Heart left ventricle (tissue), 16 donors: ENCODE data around the gene PDXK. TPM values are rescaled to one million over a fixed set of nuclear protein-coding genes. Genes with fewer than 3 reads are reported as not detected.
A peak's percentile ranks its signal among the peaks of the same experiment; 100 is the strongest.

ENCODE experiments used
- ATAC-seq, 4 donors: fragments of 200-7000 bp; cut with Tn5 transposase; one replicate each; pipeline ENCODE4 v1.9.1; 2020 to 2022; ENCODE audit warnings: moderate library complexity in 4 of 4, mild to moderate bottlenecking in 3 of 4, moderate number of reproducible peaks in 1 of 4
- DNase-seq, 5 donors: peaks; one replicate each; pipeline ENCODE4 v3.0.0-alpha.2; 2020
- H3K27ac ChIP-seq, 12 donors: fragments of 200-600 bp; sonication (generic) in 4 of 12; one replicate each; pipeline versions ENCODE4 v1.5.0 to v1.8.0; 2016 to 2022; ENCODE audit warnings: mild to moderate bottlenecking in 2 of 12
- H3K27me3 ChIP-seq, 9 donors: fragments of 200-600 bp; sonication (generic) in 2 of 9; one replicate each; pipeline versions ENCODE4 v1.5.1 to v1.8.0; 2016 to 2022; ENCODE audit warnings: mild to moderate bottlenecking in 3 of 9
- H3K36me3 ChIP-seq, 9 donors: fragments of 200-600 bp; sonication (generic) in 2 of 9; one replicate each; pipeline versions ENCODE4 v1.5.0 to v1.8.0; 2018 to 2022; ENCODE audit warnings: mild to moderate bottlenecking in 2 of 9
- H3K4me1 ChIP-seq, 12 donors: fragments of 200-600 bp; sonication (generic) in 4 of 12; one replicate each; pipeline versions ENCODE4 v1.5.0 to v1.8.0; 2016 to 2022; ENCODE audit warnings: mild to moderate bottlenecking in 3 of 12
- H3K4me3 ChIP-seq, 12 donors: fragments of 200-600 bp; sonication (generic) in 4 of 12; one replicate each; pipeline versions ENCODE4 v1.5.0 to v1.8.0; 2017 to 2022; ENCODE audit warnings: mild to moderate bottlenecking in 9 of 12, moderate library complexity in 4 of 12
- H3K9me3 ChIP-seq, 12 donors: fragments of 200-600 bp; sonication (generic) in 4 of 12; one replicate each; pipeline versions ENCODE4 v1.5.0 to v1.8.0; 2016 to 2022; ENCODE audit warnings: mild to moderate bottlenecking in 1 of 12
- CTCF ChIP-seq, 12 donors: fragments of 200-600 bp; sonication (generic) in 4 of 12; IDR thresholded peaks; one replicate each; pipeline versions ENCODE4 v1.5.0 to v1.8.0; 2018 to 2022; ENCODE audit warnings: antibody characterized with exemption in 12 of 12, mild to moderate bottlenecking in 5 of 12
- POLR2A ChIP-seq, 2 donors: fragments of 450-650 bp; IDR thresholded peaks; one replicate each; pipeline ENCODE4 v1.6.1; 2017; ENCODE audit warnings: antibody characterized with exemption in 2 of 2, mild to moderate bottlenecking in 2 of 2, moderate library complexity in 2 of 2
- WGBS, 4 donors: extraction: QIAGEN DNeasy Blood & Tissue Kit in 2 of 4; methylation state at CpG; one replicate each; pipeline versions ENCODE4 v1.1.5 to v1.1.7; 2013 to 2018; 5-methylcytosine and 5-hydroxymethylcytosine counted together
- intact Hi-C, 10 donors: fragments of 100-400 bp; cut with DNase I; formaldehyde crosslinking; loops; one replicate each; pipeline versions ENCODE4 v1.11.1 to v1.14.2; 2022
- polyA plus RNA-seq, 2 donors: library from polyadenylated mRNA; stranded (reverse); fragments of 200-250 nt; gene quantifications; one replicate each; pipeline ENCODE4 v1.2.3, GENCODE V29; 2013
- total RNA-seq, 9 donors: library from RNA; depleted of rRNA in 2 of 9; stranded (reverse); fragments of >200 nt in 2 of 9; fragmentation: NEBNext Ultra II Directional in 3 of 9; extraction: Animal tissue kit (Norgen Biotek cat#: 25700) in 3 of 9; gene quantifications; one replicate each; pipeline versions ENCODE4 v1.1.0 to v1.2.4, GENCODE V29; 2016 to 2023
- donor health status: ischemic (EF 13 %, LVEDD 7.1; RV severe dilation, severe dysfunction).
- donor health status: healthy with polysubstance abuse.
- donor health status: DM: no; HTN: yes; CAD: no.
- donor health status: DM: no; HTN: no; CAD: no.
- donor health status: ischemic (EF 25% LVEDD 6.9; RV normal size, moderate dysfunction).
- donor health status: ischemic (EF 25% LVEDD 5.7; RV mildly dilated, moderate dysfunction).
- donor health status: healthy.
- donor health status: DM: yes; HTN: yes; CAD: no.
- donor health status: ischemic (EF 35%, LVEDD 5.7; RV mildly dilated, moderate dysfunction).
- donor health status: nonischemic (EF 11% LVEDD 7.7; RV severe dilation, severe dysfunction).
- donor health status: DM: yes; HTN: yes; CAD: no.
- donor health status: PGD.
- donor health status: ischemic (EF 29% LVEDD 5.4; RV normal size, mild dysfunction).
- donor health status: nonischemic (EF 23%, LVEDD 6.1; RV moderate dilation, normal function).

Gene PDXK
- total and polyA plus RNA-seq, 11 donors, result 46.5 to 105 (median 79.7) TPM

- intact Hi-C loops, result loop anchor here in 1 of 10 donors (5.0 kb wide), 1 partner anchor 59 kb away; the partner anchor contains the start of gene CSTB
- WGBS, 4 donors, result 27 to 39% (median 28%) methylated on average over 26 to 70 of the region's 70 CpGs
- ATAC-seq, result peak in 2 of 4 donors; percentile 4
These were observed 710 bp upstream of the PDXK start for GRCh38 chr21:43717967-43718871.

DNA sequence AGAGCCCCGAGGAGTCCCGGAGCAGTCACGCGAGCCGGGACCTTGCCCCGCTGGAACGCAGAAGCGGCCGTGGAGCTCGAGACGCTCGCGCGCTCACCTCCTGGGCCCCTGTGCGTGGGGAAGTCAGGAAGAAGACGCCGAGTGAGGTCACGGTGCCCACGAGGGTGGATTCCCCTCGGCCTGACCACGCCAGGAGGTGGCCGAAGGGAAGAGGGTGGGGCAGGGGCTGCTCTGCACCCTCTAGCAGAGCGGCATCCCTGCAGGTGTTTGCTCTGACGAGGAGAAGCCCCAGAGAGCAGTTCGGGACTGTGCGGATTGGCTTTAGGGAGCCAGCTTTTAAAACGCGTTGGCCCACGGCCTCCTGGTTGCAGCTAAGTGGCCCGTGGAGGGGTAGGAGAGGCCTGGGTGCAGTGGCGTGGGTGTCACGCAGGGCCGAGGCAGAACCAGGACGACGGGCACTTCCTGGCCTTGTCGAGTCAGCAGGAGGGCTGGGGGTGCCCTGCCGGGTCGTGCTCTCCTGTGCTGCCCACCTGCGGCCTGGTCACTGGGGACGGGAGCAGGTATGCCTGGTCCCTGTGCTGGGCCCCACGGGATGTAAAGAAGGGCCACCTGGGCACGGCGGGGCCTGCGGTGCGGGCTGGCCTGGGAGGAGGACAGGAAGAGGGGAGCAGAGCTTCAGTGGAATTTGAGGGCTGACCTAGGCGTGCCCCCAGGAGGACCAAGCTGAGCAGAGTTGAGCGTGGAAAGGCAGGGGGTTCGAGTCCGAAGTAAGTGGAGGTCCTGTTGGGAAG is 1.0 kb downstream of the PDXK start:
- Histone ChIP-seq H3K36me3 (peaks cover 0 to 18% (median 3%) of the 10 kb centered on the region in 9 donors), H3K9me3 (no peaks in the 10 kb centered on the region), H3K4me3 (peak overlapping the region; percentile 71 to 100 (median 96)), H3K4me1 (peaks cover 0 to 43% (median 27%) of the 10 kb centered on the region in 12 donors), H3K27ac (peak overlapping the region in 10 of 12 donors; percentile 67 to 93 (median 82)), H3K27me3 (no peaks in the 10 kb centered on the region)
- no peak for TF ChIP-seq CTCF (IDR thresholded peaks at IDR 0.05)
- no peak for TF ChIP-seq POLR2A (IDR thresholded peaks at IDR 0.05)
- ATAC-seq (peak in 3 of 4 donors; percentile 3 to 6 (median 6)), DNase-seq (peak in 3 of 5 donors; percentile 42 to 76 (median 58))
- intact Hi-C loops, result loop anchor here in 6 of 10 donors (5.0 to 10.0 kb wide), 6 partner anchors 55 to 185 kb away; partner anchors contain the start of genes CSTB (in 2 of the 6), HSF2BP (in 1 of the 6), RRP1 (in 1 of the 6) and RRP1B (in 1 of the 6)
- WGBS, 4 donors, result 15 to 41% (median 16%) methylated on average over 13 to 49 of the region's 49 CpGs

More at GRCh38 chr21:43717967-43718871, 710 bp upstream of the PDXK start:
- peak in 3 of 5 donors; percentile 48 to 75 (median 58) for DNase-seq
- Histone ChIP-seq H3K27ac (peak overlapping the region in 8 of 12 donors; percentile 47 to 93 (median 77)), H3K4me3 (peak overlapping the region; percentile 71 to 100 (median 96)), H3K27me3 (no peaks in the 10 kb centered on the region), H3K9me3 (no peaks in the 10 kb centered on the region), H3K36me3 (peaks cover 0 to 1% (median 0%) of the 10 kb centered on the region in 9 donors), H3K4me1 (peaks cover 0 to 36% (median 27%) of the 10 kb centered on the region in 12 donors)
- no peak for TF ChIP-seq CTCF (IDR thresholded peaks at IDR 0.05)
- no peak for TF ChIP-seq POLR2A (IDR thresholded peaks at IDR 0.05)

DNA sequence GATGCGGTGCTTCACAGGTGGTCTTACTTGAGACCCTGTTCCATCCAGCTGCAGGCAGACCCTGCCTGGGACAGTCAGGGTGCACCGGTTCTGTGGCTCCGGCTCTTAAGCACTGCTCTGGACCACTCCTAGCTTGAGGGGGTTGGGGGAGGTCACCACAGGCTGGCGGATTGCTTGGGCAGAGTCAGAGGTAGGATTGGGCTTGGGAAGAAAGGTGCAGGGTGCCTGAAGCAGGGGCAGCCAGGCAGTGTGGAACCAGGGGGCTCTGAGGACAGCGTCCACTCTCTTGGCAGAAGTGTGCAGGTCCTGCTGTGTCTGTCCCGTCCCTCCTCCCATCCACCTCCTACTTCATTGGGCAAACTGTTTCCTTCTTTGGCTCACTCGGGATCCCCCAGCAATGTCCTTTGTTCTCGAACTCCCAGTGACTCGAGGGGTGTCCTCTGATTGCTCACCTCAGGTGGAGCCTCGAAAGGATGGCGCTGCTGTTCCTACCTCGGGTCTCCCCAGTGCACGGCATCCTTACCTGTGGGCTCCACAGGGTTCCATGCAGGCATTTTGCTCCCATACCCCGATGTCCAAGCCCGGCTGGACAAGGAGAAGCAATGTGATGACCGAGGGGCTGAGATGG is 1.7 kb downstream of the PDXK start:
- intact Hi-C loops, result loop anchor here in 5 of 10 donors (10.0 kb wide), 5 partner anchors 54 to 184 kb away; partner anchors contain the start of genes CSTB (in 1 of the 5), HSF2BP (in 1 of the 5), RRP1 (in 1 of the 5) and RRP1B (in 1 of the 5)
- H3K27ac ChIP-seq, result peak overlapping the region in 1 of 12 donors; percentile 88
- ATAC-seq, result no peak

More for the DNA sequence above, 1.7 kb downstream of the PDXK start:
- Histone ChIP-seq H3K4me3 (peak overlapping the region; percentile 71 to 100 (median 96)), H3K36me3 (peaks cover 0 to 18% (median 3%) of the 10 kb centered on the region in 9 donors), H3K27me3 (no peaks in the 10 kb centered on the region), H3K9me3 (no peaks in the 10 kb centered on the region), H3K4me1 (peaks cover 3 to 50% (median 32%) of the 10 kb centered on the region in 12 donors)
- TF ChIP-seq CTCF (IDR thresholded peaks at IDR 0.05) (no peak), POLR2A (IDR thresholded peaks at IDR 0.05) (no peak)
- WGBS, 4 donors, result 85 to 87% (median 87%) methylated on average over 16 of the region's 16 CpGs
- no peak for DNase-seq
